Activated CD4-positive, alpha-beta T cell treated with anti-CD3 and anti-CD28 coated beads, Interleukin-2, amount 50 U/mL, for 16 hours (primary cell): ENCODE measurements around the gene ZC3H18.

ENCODE experiments used
- DNase-seq: peaks from one replicate; pipeline ENCODE4 v3.0.0-alpha.2; 2020

Gene ZC3H18

DNA sequence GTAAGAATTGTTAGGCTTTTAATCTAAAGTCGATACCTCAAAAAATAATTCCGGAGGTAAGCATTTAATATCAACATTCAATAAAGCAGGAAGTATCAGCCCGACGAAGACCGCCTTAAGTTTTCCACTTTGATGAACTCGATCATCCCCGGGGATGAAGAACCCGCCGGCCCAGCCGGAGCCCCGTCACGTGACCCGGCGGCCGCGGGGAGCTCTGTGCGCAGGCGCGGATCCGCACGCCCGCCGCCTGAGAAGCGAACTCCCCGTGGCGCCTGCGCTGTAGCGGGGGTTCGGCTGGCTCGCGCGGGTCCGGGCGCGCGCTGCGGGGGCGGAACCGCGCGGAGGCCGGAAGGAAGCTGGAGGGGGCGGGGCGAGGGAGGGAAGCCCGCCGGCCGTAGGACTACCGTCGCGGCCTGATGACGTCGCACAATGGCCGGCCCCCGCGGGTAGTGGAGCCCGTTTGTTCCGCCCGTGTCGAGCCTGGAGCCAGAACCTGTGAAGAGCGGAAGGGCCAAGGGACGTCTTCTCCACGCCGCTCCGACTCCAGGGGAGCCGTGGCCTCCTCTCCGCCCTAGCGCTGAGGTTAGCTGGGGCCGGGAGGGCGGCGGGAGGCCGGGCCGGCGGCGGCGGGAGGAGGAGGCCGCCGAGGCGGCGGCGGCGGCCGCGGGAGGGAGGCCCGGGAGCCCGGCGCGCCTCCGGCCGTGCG is at the start of gene ZC3H18:
Gene ZC3H18 (plus strand): TSS at position 419 of the 706 bp plus-strand sequence. CDS start 6,721 bp downstream, outside the sequence.
- peak; percentile 96 for DNase-seq

DNA sequence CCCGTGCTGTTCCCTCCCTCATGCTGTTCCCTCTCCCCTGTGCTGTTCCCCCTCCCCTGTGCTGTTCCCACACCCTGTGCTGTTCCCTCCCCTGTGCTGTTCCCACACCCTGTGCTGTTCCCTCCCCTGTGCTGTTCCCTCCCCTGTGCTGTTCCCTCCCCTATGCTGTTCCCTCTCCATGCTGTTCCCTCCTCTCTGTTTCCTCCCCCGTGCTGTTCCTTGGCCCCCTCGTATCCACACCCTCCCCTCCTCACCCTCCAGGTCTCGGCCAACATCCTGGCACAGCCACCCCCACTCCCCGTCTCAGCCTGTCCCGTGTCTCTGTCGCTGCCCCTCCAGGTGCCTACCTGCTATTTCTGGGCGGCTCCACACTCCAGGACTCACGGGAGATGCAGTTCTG is 48.5 kb upstream of the ZC3H18 start:
- DNase-seq: no peak

DNA sequence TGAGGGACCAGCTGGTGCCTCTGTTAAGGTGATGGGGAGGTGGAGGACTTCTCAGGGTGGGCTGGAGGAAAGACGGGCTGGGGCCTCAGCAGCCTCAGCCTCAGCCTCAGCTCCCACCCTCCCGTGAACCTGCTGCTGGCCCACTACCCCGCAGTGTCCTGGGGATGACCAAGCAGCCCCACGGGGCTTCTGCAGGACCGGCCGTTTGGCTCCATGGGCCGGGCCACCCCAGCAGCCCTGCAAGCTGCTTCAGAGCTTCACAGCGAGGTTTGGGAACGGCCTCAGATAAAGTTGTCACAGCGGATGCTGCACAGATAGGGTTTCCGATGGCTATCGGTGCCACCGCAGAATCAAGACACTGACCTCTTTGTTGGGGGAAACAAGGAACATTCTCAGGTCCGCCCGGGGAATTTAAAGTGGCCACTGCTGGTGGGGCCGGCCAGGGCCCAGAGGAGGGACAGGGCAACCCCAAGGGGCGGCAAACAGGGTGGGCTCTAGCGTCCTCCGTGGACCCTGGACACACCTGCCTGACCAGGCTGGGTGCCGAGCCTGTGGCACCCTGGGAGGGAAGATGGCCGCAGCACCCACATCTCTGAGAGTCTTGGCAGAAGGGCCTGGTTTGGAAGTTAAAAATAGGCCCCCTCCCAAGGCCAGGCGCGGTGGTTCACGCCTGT is 47.8 kb upstream of the ZC3H18 start:
- DNase-seq: no peak

DNA sequence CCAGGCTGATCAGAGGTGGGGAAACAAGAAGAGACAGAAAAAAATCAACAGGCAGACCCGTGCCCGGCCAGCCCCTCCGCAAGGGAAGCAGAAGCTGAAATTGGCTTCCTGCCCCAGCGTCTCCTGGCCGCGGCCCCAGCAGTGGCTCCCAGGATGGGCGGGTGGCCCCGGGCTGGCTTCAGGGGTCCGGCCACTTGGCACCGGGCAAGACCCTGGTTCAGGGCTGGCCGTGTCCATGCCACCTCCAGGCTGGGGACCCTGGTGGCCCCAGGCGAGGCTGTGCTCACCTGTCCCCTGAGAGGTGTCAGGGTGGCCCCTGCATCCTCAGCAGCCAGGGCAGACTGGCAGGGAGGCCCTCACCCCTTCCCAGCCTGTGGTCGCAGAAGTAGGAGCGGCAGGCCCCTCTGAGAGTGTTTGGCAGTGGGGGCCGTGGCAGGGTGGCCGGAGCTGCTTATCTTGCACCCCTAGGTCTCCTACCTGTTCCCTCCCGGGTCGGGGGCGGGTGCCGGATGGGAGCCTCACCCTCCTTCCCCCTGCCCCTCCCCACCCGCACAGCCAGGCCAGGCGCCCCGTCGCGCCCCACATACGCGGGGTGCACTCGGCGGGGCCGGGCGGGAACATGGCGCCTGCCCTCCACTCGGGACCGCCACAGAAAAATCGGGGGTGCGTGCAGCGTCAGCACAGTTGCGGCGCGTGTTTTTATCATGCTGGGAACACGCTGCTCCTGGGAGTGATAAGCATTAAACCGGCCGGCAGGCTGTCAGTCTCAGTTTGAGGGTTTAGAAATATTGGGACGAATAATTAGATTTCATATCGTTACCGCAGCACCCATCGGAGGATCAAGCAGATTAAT is 46.7 kb upstream of the ZC3H18 start:
- no peak for DNase-seq

DNA sequence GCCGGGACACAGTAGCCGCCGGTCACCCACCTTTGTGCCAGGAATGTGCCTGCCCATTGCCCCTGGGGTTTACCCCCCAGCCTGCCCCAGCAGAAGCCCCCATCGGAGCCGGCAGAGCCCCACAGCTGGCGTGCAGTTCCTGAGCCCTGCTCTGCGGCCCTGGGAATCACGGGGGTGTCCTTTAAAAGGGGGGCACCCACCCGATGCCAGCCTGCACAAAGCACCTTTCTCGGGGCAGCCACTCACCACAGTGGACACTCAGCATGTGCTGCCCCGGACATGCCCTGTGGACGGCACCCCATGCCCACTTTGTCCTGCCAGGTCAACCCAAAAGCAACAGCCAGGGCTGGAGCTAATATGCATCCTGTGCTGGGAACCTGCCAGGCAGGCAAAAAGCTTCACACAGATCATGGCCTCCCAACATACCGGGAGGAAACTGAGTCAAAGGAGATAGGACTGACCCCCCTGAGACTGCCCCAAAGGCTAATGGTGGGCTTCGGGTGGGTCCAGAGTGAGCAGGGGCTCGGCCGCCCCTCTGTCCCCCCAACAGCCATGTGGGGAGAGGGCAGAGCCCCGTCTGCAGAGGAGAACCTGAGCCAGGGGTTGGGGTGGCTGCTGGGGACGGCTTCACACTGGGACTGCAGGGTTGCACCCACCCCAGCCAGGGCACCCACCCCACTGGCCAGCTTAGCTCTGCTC is 45.8 kb upstream of the ZC3H18 start:
- no peak for DNase-seq

DNA sequence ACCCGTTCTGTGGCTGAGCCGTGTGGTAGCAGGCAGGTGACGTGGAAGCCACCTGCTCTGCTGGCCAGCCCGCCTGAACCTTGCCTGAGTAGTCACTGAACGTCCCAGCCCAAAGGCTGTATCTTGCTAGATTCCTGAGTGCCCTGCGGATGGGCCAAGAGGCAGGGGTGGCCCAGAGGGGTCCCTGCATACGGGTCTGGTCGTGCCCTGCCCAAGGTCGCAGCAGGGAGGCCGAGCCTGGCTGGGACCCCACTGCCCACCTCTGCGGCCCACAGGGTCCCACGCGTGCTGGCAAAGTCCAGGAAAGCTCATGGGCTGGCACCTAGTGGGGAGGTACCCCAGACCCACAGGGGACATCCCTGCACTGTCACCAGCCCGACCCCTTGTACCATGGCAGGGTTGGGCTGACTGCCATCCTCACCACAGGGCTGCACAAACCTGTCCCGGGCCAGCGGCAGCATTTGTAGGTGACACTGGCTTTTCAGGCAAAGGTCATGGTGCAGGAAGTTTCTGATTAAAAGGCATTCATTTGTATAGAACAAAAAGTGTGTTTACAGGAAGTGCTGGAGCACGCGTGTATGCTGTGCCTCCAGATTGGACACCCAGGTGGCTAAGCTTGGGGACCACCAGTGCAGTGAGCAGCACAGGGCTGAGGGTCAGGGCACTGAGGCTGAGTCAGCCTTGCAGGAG is 45.1 kb upstream of the ZC3H18 start:
- no peak for DNase-seq

DNA sequence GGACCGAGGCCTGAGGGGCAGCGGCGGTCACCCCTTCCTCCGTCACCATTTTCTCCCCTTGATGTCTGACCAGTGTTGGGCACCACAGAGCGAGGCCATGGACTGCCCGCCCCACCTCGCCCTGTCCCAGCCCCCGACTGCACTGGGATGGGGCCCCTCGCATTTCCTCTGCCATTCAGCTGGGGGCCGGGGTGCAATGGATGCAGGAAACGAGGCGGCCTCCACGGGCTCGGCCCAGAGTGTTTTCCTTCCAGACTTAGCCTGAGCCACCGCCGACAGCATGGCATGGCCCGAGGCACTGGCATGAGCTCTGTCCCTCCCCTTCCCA is 44.6 kb upstream of the ZC3H18 start:
- DNase-seq: no peak

DNA sequence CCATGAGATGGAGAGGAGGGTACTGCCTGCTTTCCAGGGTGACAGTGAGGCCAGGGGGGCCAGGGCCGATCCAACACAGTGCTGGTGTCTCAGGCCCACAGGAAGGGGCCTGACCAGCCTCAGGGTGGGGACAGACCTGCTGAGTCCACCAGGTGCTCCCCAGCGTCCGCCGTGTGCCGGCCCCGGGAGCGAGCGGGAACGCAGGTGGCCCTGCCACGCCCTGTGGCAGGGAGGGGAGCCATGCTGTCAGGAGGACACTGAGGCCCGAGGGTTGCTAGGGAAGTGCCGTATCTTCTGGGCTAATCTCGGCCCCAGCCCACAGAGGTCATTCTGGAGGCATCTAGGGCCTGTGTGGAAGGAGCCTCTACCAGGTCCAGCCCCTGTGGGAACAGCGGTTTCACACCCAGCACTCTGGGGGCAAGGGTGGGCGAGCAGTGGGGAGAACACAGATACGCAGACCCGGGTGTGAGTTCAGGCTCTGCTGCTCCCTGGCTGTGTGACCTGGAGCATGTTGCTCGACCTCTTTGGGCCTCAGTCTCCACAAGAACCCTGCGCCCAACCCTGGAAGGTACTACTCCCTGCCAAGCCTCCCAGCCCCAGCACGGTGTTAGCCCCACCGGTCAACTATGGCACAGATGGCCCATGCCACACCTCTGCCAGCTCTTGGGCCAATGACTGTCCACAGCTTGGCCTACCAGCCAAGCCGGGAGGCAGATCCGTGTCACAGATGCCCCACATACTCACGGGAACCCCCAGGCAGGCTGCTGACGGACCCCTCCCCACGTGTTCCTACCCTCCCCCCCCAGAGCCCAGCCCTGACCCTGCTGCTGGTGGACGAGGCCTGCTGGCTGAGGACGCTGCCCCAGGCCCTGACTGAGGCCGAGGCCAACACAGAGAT is 43.9 kb upstream of the ZC3H18 start:
- no peak for DNase-seq

DNA sequence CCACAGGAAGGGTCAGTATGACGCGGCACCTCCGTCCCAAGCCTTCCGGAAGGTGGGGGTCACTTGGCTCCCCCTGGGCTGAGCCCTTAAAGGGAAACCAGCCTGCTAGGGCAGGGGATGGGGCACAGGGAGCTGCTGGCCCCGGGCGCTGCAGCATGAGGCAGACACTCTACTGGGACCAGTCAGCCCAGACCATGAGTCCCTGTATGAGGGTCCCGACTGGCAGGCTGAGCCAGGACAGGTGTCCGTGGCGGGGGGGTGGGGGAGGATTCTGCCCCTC is 43.4 kb upstream of the ZC3H18 start:
- DNase-seq: no peak

DNA sequence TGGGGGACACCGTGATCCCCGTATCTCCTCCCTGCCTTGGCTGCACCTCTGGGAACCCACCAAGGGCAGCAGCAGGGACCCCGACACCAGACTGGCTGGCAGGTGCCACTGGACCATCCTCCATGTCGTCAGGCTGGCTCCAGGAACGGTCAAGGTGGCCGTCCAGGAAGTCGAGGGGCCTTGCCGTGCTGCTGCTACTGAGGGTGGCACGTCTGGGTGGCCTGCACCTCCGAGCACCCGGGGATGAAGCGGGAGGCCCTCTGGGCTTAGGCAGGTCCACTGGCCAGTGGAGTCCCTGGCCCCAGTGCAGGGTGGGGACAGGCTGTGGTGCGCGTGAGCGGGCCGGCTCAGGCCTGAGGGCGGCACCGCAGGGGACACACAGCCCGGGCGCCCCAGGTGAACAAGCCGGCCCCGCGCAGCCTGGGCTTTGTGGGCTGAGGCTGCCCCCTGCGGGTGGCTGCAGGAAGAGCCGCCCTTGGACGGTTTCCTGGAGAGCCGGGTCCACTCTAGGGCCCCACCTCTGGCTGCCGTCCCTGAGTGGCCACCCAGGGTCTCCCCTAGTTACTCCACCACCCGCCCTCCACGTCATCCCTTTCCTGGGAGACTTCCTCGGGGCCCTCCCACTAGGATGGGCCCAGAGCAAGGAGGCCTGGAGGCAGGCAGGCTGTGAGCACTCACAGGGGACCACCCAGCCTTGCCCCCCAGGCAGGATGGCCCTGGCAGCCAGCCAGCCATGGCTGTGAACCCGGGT is 42.8 kb upstream of the ZC3H18 start:
- DNase-seq: peak; percentile 51

DNA sequence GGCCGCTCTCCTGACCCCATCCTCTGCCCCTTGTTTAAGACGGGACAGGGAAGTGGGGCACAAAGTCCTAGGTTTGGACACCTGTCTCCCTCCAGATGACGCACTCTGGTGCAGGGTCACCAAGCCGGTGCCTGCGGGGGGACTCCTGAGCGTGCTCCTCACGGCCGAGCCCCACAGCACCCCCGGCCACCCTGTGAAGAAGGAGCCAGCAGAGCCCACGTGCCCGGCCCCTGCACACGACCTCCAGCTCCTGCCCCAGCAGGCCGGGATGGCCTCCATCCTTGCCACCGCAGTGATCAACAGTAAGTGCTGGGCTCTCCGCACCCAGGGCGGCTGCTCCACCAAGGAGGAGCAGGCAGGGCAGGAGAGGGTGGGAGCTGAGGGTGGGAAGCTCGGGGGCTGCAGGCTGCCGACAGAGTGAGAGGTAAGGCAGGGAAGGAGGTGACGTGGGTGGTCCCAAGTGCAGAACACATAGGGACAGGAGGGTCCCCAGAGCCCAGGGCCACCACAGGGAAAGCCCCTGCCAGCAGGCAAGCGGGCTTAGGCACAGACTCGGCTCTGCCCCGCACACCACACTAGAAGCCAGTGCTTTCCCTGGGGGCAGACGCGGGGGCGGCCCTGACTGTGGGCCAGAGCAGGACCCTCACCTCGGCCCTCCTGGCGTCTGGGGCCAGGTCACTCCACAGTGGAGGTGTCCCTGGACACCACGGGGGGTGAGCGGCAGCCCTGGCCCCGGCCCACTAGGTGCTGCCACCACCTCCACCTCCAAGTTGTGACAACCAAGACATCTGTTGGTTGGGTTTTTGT is 42.1 kb upstream of the ZC3H18 start:
- no peak for DNase-seq

DNA sequence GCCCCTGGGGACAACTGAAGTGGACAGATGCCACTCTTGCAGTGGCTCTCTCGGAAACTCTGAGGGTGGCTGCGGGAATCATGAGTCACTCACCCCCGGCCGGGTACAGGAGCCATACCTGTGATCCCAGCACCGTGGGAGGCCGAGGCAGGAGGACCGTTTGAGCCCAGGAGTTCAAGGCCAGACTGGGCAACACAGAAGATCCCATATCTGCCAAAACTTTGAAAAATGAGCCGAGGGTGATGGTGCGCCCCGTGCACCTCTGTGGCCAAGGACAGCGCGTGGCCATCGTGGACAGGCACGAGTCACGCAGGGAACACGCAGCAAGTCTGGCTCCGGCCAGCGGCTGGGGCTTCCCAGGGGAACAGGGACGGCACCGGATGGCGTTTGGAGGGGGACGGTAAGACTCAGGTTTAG is 41.3 kb upstream of the ZC3H18 start:
- DNase-seq: no peak

DNA sequence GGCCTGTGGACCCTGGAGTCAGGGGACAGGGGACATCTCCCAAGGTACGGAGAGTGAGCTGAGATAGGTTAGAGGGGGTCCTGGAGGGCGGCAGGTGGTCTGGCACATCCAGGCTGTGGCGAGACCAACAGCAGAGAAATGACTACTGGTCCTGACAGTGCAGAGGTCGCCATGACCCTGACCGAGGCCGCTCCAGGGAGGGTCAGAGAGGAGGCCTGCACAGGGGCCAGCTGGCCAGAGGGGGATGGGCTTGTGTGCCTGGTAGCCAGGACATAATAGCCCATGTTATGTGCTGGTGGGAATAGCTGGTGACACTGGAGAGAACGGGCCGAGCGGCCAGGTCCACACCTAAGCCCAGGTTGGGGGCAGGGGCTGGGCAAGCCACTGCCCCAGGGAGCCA is 40.6 kb upstream of the ZC3H18 start:
- no peak for DNase-seq

DNA sequence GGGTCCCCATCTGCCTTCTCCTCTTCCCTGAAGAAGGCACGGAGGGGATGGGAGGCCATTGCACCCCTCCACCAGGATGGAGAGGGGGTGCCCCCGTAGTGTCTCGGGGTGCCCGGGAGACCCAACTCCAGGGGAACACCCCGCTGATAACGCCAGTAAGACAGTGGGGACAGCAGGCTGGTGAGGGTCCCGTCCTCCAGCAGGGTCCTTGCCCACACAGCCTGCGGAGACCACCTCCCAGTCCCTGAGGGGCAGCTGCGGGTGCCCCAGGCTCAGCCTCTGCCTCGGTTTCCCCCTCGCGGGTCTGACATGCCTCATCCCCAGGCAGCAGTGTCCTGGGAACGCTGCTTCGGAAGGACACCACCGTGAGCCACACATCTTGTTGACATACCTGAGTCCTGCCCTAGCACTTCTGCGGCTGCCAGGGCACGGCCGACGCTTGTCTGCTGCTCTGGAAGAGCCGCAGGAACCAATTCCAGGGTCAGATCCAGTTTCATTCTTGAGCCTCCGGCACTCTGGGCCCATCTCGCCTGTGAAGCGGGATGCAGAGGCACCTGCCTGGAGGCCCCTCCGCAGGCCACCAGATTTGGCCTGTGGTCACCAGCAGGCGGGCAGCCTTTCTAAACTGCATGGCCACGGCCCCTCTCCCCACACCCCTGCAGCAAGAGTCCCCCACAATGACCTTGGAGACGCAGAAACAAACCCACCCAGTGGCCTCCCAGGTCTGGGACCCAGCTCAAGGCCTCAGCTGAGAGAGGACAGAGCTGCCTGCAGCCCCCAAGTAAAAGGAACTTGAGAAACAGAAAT is 39.9 kb upstream of the ZC3H18 start:
- DNase-seq: no peak

DNA sequence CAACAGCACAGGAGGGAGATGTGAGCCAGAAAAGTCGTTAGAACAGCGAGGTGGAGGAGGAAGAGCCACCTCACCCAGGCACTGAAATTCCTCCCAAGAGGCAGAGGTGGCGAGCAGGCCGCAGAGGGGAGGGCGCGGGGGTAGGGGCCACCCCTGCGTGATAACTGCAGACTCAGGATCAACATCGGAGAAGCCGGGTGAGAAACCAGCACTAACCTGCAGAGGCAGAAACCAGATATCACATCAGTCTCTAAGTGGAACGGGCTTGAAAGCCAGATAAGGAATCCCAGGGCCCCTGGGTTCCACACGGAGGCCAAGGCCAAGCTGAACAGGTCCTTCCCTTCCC is 39.4 kb upstream of the ZC3H18 start:
- no peak for DNase-seq

DNA sequence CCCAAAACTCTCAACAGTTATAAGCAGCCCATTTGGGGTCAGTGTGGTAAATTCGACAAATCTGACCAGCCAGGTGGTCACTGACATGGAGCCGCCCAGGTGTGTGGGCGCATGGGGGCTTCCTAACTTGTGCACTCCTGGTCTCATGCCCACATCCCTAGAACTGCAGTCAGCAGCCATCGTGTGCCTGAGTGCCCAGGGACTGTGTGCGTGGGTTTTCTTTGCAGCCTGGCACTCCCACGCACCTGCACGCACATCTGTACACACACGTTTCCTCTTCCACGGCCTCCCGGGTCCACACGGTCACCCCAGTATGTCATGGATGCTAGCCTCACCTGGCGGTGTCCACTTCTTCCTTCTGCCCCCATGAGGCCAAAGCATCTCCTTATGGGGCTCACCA is 38.9 kb upstream of the ZC3H18 start:
- no peak for DNase-seq

DNA sequence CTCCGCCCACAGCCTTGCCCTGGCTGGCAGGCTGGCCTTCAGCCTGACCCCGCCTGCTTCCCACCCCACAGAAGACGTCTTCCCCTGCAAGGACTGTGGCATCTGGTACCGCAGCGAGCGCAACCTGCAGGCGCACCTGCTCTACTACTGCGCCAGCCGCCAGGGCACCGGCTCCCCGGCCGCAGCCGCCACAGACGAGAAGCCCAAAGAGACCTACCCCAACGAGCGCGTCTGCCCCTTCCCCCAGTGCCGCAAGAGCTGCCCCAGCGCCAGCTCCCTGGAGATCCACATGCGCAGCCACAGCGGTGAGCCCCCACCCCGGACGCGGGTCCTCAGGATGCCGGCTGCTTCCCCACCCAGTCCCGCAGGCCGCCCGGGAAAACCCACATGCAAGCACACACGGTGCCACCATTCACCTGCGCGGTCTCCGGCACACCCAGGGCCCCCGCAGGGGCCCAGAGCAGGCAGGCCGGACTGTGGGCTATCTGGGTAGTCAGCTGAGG is 38.2 kb upstream of the ZC3H18 start:
- no peak for DNase-seq

DNA sequence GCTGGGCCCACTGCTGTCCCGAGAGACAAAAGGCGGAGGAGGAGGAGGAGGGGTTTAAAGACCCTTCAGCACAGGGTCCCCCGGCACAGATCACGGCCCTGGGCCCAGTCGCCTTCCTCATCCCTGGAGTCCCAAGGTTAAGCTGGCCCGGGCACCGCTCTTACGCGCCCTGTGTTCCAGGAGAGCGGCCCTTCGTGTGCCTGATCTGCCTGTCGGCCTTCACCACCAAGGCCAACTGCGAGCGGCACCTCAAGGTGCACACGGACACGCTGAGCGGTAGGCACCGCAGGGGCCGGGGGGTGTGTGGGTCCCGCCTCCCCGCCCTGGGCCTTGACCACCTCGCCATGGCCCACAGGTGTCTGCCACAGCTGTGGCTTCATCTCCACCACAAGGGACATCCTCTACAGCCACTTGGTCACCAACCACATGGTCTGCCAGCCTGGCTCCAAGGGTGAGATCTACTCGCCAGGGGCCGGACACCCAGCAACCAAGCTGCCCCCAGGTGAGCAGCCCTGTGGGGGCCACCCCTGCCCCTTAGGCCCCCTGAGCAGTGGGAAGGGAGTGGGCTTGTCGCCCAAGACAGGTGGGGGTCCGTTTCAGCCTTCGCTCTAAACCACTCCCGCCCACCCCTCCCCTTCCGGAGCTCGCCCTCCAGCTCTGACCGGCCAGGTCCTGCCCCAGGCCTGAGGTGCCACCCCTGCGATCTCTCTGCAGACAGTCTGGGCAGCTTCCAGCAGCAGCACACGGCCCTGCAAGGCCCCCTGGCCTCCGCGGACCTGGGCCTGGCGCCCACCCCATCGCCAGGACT is 37.6 kb upstream of the ZC3H18 start:
- no peak for DNase-seq
